ENCODE measurements around the gene CPLX1. TPM values are rescaled to one million over a fixed set of nuclear protein-coding genes. Genes with fewer than 3 reads are reported as not detected.
A peak's percentile ranks its signal among the peaks of the same experiment; 100 is the strongest.

CPLX1 gene
- total RNA-seq, 2 donors from 2014 or later = 1.0 to 1.9 TPM

DNA sequence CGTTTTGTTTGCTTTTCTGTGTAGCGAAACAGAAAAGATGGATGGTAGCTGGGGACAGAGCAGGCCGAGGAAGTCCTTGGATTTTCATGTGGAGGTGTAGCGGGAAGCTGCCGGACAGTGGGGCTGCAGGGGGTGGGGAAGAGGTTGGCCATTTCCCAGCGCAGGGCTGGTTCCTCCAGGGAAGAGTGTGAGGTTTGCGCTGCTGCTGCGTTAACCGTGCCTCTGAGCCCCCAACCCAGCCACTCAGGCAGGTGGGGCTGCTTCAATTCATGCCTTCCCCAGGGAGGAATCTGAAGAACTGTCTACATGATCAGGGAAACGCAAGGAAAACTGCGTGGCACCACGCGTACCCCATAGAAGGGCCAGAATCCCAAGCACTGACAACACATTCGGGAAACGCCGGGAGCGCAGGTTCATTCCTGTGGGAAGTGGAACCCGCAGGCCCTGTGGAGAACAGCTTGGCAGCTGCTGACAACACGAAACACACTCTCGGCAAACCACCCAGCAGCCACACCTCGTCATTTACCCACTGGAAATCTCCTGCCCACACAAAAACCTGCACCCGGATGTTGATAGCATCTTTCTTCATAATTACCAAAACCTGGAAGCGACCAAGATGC, 62.6 kb downstream of the CPLX1 start:
- Histone ChIP-seq H3K27me3 (ENCODE audit: control insufficient read depth, insufficient read depth, low read length, poor library complexity, severe bottlenecking) (no peaks in the 10 kb centered on the region), H3K9me3 (ENCODE audit: control insufficient read depth, low read length) (peaks cover 6% of the 10 kb centered on the region), H3K4me1 (ENCODE audit: control insufficient read depth, insufficient read depth, low read length) (no peaks in the 10 kb centered on the region), H3K36me3 (ENCODE audit: control insufficient read depth, insufficient read depth, low read length) (peaks cover 65% of the 10 kb centered on the region), H3K4me3 (ENCODE audit: low read length) (no peak overlapping the region), H3K9ac (ENCODE audit: extremely low read depth, low read length, poor library complexity, severe bottlenecking) (no peak overlapping the region), H3K27ac (ENCODE audit: low read depth, low read length) (no peak overlapping the region)
- H3K9me3 Mint-ChIP-seq = peaks cover 13% of the 10 kb centered on the region
- no peak for DNase-seq
- WGBS, 2 experiments (ENCODE audit: insufficient coverage in 1 of 2, insufficient read length in 1 of 2) = 94 to 100% methylated on average over 11 to 23 of the region's 23 CpGs
- peaks cover 80% of the 10 kb centered on the region for H3K36me3 Mint-ChIP-seq (ENCODE audit: low read depth)
- no peak overlapping the region for H3K27ac Mint-ChIP-seq
- TF ChIP-seq, protein P1, sequence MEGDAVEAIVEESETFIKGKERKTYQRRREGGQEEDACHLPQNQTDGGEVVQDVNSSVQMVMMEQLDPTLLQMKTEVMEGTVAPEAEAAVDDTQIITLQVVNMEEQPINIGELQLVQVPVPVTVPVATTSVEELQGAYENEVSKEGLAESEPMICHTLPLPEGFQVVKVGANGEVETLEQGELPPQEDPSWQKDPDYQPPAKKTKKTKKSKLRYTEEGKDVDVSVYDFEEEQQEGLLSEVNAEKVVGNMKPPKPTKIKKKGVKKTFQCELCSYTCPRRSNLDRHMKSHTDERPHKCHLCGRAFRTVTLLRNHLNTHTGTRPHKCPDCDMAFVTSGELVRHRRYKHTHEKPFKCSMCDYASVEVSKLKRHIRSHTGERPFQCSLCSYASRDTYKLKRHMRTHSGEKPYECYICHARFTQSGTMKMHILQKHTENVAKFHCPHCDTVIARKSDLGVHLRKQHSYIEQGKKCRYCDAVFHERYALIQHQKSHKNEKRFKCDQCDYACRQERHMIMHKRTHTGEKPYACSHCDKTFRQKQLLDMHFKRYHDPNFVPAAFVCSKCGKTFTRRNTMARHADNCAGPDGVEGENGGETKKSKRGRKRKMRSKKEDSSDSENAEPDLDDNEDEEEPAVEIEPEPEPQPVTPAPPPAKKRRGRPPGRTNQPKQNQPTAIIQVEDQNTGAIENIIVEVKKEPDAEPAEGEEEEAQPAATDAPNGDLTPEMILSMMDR (conservative IDR thresholded peaks at IDR 0.05) = no peak
- peaks cover 8% of the 10 kb centered on the region for H3K4me1 Mint-ChIP-seq
- H3K27me3 Mint-ChIP-seq (ENCODE audit: insufficient read depth) = no peaks in the 10 kb centered on the region
- H3K4me3 Mint-ChIP-seq = no peak overlapping the region

DNA sequence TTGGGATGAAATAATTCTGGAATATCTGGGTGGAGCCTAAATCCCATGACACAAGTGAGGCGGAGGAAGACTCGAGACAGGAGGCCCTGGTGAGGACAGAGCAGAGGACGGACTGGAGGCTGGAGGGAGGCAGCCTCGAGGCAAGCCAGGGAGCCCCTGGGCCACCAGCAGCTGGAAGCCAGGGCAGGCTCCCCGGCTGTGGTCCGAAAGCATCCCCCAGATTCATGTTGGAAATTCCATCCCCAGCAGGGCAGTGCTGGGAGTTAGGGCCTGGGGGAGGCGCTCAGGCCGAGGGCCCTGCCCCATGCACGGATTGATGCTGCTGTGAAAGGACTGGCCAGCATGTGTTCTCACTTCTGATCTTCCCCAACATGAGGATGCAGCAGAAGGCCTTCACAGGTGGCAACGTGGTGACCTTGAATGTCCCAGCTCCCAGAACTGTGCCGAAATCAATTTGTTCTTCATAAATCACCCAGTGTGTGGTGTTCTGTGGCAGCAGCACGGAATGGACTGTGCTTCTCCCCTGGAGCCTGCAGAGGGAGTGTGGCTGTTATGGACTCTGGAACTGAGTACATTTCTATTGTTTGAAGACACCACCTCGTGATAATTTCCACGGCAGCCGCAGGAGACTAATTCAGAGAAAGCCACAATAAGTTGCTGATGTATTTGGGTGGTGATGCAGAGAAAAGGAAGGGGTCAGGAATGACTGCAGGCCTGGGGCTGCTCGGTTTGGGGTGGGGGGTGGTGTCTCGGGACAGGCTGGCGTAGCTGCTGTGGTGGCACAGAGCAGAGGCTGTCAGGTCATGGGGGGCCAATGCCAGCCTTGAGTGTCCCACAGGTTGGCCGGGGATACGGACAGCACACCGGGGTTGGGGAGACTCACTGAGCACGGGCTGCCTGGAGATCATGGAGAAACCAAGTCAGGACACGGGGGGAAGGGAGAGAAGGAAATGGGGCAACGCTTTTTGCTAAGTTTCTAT, 63.4 kb downstream of the CPLX1 start:
- Histone ChIP-seq H3K9me3 (ENCODE audit: control insufficient read depth, low read length) (peaks cover 8% of the 10 kb centered on the region), H3K36me3 (ENCODE audit: control insufficient read depth, insufficient read depth, low read length) (peaks cover 66% of the 10 kb centered on the region), H3K4me3 (ENCODE audit: low read length) (no peak overlapping the region), H3K27ac (ENCODE audit: low read depth, low read length) (peak overlapping the region; percentile 17), H3K9ac (ENCODE audit: extremely low read depth, low read length, poor library complexity, severe bottlenecking) (no peak overlapping the region), H3K27me3 (ENCODE audit: control insufficient read depth, insufficient read depth, low read length, poor library complexity, severe bottlenecking) (no peaks in the 10 kb centered on the region), H3K4me1 (ENCODE audit: control insufficient read depth, insufficient read depth, low read length) (no peaks in the 10 kb centered on the region)
- TF ChIP-seq, protein P1 (conservative IDR thresholded peaks at IDR 0.05) = peak; percentile 56
- H3K27me3 Mint-ChIP-seq (ENCODE audit: insufficient read depth) = no peaks in the 10 kb centered on the region
- no peak for DNase-seq
- peaks cover 82% of the 10 kb centered on the region for H3K36me3 Mint-ChIP-seq (ENCODE audit: low read depth)
- no peak overlapping the region for H3K27ac Mint-ChIP-seq
- 96 to 97% methylated on average over 22 to 24 of the region's 24 CpGs for WGBS, 2 experiments (ENCODE audit: insufficient coverage in 1 of 2, insufficient read length in 1 of 2)
- peaks cover 16% of the 10 kb centered on the region for H3K9me3 Mint-ChIP-seq
- no peak overlapping the region for H3K4me3 Mint-ChIP-seq
- peaks cover 6% of the 10 kb centered on the region for H3K4me1 Mint-ChIP-seq

DNA sequence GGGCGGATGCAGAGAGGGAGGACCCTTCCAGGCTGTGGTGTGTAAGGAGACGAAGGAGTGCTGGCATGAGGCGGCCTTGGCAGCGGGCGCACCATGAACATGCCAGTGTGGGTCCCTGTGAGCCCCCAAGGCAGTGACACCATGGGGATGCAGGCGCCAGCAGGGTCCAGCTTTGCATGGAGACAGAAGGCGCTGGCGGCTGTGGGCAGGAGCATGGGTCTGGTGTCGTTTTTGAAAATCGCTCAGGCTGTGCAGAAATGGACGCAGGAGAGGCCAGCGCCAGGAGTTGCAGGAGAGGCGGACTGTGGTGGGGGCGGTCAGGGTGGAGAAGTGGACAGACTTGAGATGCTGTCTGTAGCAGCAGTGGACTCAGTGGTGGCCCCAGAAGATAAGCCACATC, 64.2 kb downstream of the CPLX1 start:
- no peak overlapping the region for H3K4me3 ChIP-seq (ENCODE audit: low read length)
- DNase-seq = no peak
- 95 to 97% methylated on average over 10 to 14 of the region's 14 CpGs for WGBS, 2 experiments (ENCODE audit: insufficient coverage in 1 of 2, insufficient read length in 1 of 2)
- H3K9ac ChIP-seq (ENCODE audit: extremely low read depth, low read length, poor library complexity, severe bottlenecking) = no peak overlapping the region
- Mint-ChIP-seq H3K27ac (peak overlapping the region; percentile 32), H3K4me1 (no peaks in the 10 kb centered on the region), H3K9me3 (peaks cover 16% of the 10 kb centered on the region), H3K27me3 (ENCODE audit: insufficient read depth) (no peaks in the 10 kb centered on the region), H3K36me3 (ENCODE audit: low read depth) (peaks cover 82% of the 10 kb centered on the region), H3K4me3 (no peak overlapping the region)
- H3K27ac ChIP-seq (ENCODE audit: low read depth, low read length) = no peak overlapping the region
- TF ChIP-seq, protein P1 (conservative IDR thresholded peaks at IDR 0.05) = no peak
- peaks cover 12% of the 10 kb centered on the region for H3K9me3 ChIP-seq (ENCODE audit: control insufficient read depth, low read length)
- H3K27me3 ChIP-seq (ENCODE audit: control insufficient read depth, insufficient read depth, low read length, poor library complexity, severe bottlenecking) = no peaks in the 10 kb centered on the region
- H3K4me1 ChIP-seq (ENCODE audit: control insufficient read depth, insufficient read depth, low read length) = no peaks in the 10 kb centered on the region
- peaks cover 66% of the 10 kb centered on the region for H3K36me3 ChIP-seq (ENCODE audit: control insufficient read depth, insufficient read depth, low read length)
